GM18867 (cell line): ENCODE data around the gene RNF224.

Experiments used
- ATAC-seq: cut with Tn5 transposase; IDR thresholded peaks from one replicate; pipeline ENCODE4 v1.9.1; 2021; ENCODE audit warnings: mild to moderate bottlenecking, moderate library complexity; ENCODE audit not compliant: unreplicated experiment

Gene RNF224

GRCh38 chr9:137213160-137214060 lies 13.9 kb upstream of the RNF224 start:
- no peak for ATAC-seq

- no peak for ATAC-seq
These were observed 12.7 kb upstream of the RNF224 start for GRCh38 chr9:137214620-137215019.

- no peak for ATAC-seq
These were observed 11.9 kb upstream of the RNF224 start for GRCh38 chr9:137215196-137215986.

GRCh38 chr9:137216188-137216965 lies 10.9 kb upstream of the RNF224 start:
- no peak for ATAC-seq

- ATAC-seq: no peak
These were observed 9.8 kb upstream of the RNF224 start for GRCh38 chr9:137217276-137218211.

- no peak for ATAC-seq
These were observed 9.0 kb upstream of the RNF224 start for GRCh38 chr9:137218212-137218753.

DNA sequence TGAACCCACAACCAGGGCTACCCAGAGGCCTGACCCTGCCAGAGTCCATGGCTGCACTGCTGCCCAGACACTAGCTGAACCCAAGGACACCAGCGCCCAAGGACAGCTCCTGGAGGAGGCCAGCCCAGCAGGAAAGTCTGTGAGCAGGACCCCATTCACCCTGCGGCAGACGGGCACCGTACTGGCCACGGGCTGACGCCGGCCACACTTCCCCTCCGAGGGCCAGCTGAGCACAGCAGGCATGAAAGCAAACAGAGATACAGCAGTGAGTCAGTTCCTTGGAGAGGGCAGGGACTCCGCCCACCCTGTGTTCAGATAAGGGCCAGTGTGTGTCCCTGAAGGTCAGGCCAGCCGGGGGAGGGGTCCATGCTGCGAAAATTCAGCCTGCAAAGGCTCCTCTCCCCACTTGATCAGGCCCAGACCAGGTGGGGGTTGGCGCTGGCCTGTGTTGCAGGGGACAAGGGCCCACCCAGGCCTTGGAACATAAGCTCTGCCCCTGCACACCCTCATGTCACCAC lies 8.5 kb upstream of the RNF224 start:
- ATAC-seq: no peak

DNA sequence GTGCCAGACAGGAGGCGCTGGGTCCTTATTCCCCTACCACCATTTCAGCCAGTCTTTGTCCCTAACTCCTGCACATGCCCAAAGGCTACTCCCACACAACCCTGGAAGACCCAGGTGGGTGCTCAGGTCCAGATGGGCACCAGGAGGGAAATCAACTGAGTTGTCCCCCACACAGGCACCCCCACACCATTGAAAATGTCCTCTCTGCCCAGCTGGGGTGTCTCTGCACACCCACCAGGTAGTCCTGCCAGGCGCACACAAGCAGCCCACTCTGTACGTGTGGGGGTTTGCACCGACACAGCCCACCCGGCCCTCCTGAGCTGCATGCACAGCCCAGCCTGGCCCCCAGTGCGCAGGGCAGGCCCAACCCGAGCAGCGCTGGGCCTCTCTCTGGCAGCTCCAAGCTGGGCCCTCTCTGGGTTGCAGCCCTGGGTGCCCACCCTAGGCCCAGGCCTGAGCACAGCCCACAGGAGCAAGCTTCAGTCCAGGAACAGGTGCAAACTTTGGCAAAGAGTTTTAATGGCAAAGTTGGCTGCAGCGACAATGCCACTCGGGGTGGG lies 7.5 kb upstream of the RNF224 start:
- ATAC-seq: no peak

GRCh38 chr9:137220317-137221094 lies 6.8 kb upstream of the RNF224 start:
- ATAC-seq: no peak

DNA sequence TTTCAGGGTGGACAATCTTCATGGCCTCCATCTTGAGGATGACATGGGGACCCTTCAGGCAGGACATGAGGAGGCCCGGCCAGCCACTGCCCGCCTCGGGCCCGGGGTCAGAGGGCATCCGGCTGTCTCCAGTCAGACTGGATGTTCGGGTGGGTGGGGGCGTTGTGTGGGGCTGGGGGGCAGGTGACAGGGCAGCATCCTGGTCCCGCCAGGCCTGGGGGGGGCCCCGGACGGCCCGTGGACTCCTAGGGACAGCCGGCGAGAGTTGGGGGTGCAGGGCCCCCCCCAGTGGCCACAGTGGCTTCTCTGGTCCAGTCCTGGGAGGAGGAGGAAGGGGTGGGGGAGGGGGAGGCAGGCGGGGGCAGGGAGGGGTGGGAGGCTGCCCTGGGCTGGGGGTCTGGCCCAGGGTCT lies 6.2 kb upstream of the RNF224 start:
- ATAC-seq: no peak

DNA sequence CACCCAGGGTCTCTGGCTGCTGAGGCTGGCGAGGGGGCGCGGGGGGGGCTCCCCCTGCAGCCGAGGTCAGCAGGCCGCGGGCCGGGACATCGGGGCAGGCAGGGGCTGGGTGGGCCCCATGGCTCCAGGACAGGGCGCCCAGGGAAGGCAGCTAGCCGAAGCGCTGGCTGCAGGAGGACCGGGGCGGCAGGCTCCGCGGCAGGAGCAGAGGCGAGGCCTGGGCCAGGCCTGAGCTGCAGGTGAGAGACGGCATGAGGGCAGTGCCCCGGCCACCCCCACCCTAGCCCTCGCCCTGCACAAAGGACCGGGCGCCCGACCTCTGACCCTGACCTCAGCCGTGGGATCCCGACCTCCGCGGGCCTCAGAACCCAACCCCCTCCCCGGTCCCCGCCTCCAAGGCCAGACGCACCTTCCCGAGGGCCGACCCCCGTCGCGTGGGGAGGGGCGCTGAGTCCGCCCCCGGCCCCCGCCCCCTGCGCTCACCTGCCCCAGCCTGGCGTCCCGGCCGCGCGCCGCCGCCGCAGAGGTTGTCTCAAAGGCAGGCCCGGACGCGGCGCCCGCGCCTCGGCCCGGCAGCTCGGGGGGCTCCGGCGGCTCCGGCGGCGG lies 5.7 kb upstream of the RNF224 start:
- ATAC-seq: no peak

DNA sequence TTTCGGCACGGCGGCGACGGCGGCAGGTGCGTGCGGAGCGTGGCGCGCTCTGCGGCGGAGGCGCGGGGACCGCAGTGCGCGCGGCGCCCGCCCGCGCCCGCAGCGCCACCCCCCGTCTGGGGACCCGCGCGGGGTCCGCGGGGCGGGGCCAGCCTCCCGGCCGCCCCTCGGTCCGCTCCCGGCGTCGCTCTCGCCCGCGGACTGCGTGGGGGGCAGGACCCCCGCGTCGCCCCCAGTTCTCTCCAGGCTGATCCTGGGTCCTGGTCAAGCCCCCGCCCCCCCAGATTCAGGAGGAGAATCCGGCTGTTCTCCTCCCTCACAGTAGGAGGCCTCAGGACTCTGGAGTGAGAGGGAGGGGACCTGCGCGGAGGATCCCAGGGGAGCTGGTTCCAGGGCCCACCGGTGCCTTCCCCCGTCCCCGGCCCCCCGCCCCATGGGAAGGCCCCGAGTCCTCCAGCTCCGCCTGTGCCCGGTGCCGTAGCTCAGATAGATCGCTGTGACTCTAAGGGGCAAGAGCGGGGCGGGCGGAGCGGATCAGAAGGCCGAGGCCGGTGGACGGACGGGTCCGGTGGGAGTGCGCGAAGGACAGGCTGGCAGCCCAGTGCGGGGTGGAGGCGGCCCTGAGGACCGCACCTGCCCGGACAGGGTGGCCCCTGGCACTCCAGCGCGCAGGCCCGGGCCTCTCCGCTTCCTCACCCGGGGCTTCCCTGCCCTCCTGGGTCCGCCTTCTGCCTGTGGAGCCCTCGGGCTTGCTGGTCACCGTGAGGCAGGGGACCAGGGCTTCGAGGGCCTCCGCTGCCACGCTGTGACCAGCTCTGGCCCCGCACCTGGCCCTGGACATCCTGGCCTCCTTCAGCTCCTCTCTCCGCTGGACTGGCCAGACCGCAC lies 4.9 kb upstream of the RNF224 start, which contains the start of gene RNF208:
Gene RNF208 (minus strand): TSS at position 51 of the 888 bp plus-strand sequence. CDS start 1,028 bp downstream, outside the sequence.
- ATAC-seq: no peak

GRCh38 chr9:137223078-137223970 lies 4.0 kb upstream of the RNF224 start:
- ATAC-seq: peak; percentile 69

DNA sequence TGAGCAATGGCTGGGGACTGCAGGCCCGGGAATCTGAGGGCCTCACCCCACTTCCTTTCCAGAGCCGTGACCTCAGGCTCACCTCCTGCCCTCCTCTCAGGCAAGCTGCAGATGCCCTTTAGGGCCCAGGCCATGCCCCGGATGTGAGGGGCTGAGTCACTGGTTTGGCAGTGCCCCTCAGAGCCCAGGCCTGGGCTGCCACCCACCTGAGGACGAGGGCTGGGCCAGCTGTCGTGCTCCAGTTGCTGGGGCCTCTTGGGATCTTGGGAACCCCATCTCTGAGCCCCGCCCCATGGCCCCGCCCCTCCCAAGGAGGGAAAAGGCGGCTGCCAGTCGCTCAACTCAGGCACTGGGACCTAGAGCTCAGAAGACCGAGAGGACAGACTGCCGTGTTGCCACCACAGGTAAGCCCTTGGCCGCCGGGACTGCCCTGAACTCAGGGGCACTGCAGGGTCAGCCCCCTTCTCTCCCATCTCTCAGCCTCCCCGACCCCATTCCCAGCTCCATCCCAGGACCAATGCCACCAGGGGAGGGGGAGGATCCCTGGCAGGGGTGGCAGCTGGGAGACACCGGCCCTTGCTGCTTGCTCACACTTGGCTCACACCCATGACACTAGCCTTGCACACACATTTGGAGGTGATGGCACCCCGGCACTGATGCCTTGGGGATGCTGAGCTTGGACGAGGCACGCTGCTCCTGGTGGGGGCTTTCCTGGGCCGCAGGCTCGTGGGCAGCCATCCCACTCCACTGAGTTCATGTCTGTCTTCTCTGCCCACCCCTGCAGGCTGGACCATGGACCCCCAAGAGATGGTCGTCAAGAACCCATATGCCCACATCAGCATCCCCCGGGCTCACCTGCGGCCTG lies 2.2 kb upstream of the RNF224 start, which contains the start of gene CYSRT1:
Gene CYSRT1 (plus strand): TSS at position 345 of the 865 bp plus-strand sequence. CDS start 448 bp downstream, at position 793.
- ATAC-seq: no peak
